Smooth muscle cell (in vitro differentiated cells): ENCODE results near the gene LPAR1. TPM values are rescaled to one million over a fixed set of nuclear protein-coding genes. Genes with fewer than 3 reads are reported as not detected.
"Not testable (repeated sequence)": the region's sequence is repeated elsewhere in the genome, so short reads cannot be mapped to it uniquely, and the experiment has no call there.

Source experiments
- DNase-seq: peaks from one replicate; lab custom pipeline; 2025; ENCODE audit not compliant: unreplicated experiment; lab: John Stamatoyannopoulos, UW
- H2AFZ ChIP-seq: fragments of 200-600 bp; sonication (generic); 2 replicates; pipeline ENCODE4 v1.6.0; 2016; ENCODE audit warnings: antibody characterized with exemption, low read depth, mild to moderate bottlenecking
- H3F3A ChIP-seq: fragments of 200-600 bp; sonication (generic); 2 replicates; pipeline ENCODE4 v1.6.0; 2017; ENCODE audit warnings: antibody characterized with exemption, low read depth
- H3K27ac ChIP-seq: fragments of 200-600 bp; sonication (generic); 2 replicates; pipeline ENCODE4 v1.5.1; 2016; ENCODE audit warnings: low read depth, mild to moderate bottlenecking
- H3K27me3 ChIP-seq: fragments of 200-600 bp; sonication (generic); 2 replicates; pipeline ENCODE4 v1.6.1; 2016; ENCODE audit warnings: low read depth, mild to moderate bottlenecking
- H3K36me3 ChIP-seq: fragments of 200-600 bp; sonication (generic); 2 replicates; pipeline ENCODE4 v1.5.1; 2016; ENCODE audit warnings: low read depth
- H3K4me1 ChIP-seq: fragments of 200-600 bp; sonication (generic); 2 replicates; pipeline ENCODE4 v1.5.1; 2016; ENCODE audit warnings: low read depth
- H3K4me2 ChIP-seq: fragments of 200-600 bp; sonication (generic); 2 replicates; pipeline ENCODE4 v1.6.0; 2016; ENCODE audit warnings: mild to moderate bottlenecking
- H3K4me3 ChIP-seq: fragments of 200-600 bp; sonication (generic); 2 replicates; pipeline ENCODE4 v1.5.1; 2016; ENCODE audit warnings: mild to moderate bottlenecking
- H3K79me2 ChIP-seq: fragments of 200-600 bp; sonication (generic); 2 replicates; pipeline ENCODE4 v1.6.0; 2016; ENCODE audit warnings: low read depth, mild to moderate bottlenecking
- H3K9ac ChIP-seq: fragments of 200-600 bp; sonication (generic); 2 replicates; pipeline ENCODE4 v1.6.0; 2016; ENCODE audit warnings: low read depth
- H3K9me3 ChIP-seq: fragments of 200-600 bp; sonication (generic); replicated peaks from 2 replicates; pipeline ENCODE4 v1.5.1; 2016; ENCODE audit warnings: low read depth
- H4K20me1 ChIP-seq: fragments of 200-600 bp; sonication (generic); 2 replicates; pipeline ENCODE4 v1.6.0; 2016; ENCODE audit warnings: low read depth
- CTCF ChIP-seq: fragments of 200-600 bp; sonication (generic); IDR thresholded peaks from 2 replicates; pipeline ENCODE4 v1.5.1; 2017; ENCODE audit warnings: borderline replicate concordance, mild to moderate bottlenecking, antibody characterized with exemption; ENCODE audit not compliant: insufficient read depth, poor library complexity, severe bottlenecking
- WGBS: methylation state at CpG from one replicate; pipeline ENCODE4 v1.1.7; 2016; ENCODE audit warnings: low lambda C conversion rate; 5-methylcytosine and 5-hydroxymethylcytosine counted together
- polyA plus RNA-seq: library from polyadenylated mRNA; unstranded; fragments of >200 nt; fragmentation: Nextera tagmentation; extraction: Ambion mirVana; gene quantifications from 2 replicates; pipeline ENCODE4 v1.2.1, GENCODE V29; 2016
- small RNA-seq: library from RNA; depleted of rRNA; stranded (forward); fragments of <200 nt; gene quantifications from one replicate; pipeline ENCODE3, GENCODE V24; 2014
- total RNA-seq: library from RNA; depleted of rRNA; stranded (reverse); fragments of >200 nt; gene quantifications from 2 replicates; pipeline ENCODE4 v1.2.3, GENCODE V29; 2014

Gene LPAR1
- total and polyA plus RNA-seq, 2 experiments from 2014 or later, result 20.5 to 21.3 TPM

DNA sequence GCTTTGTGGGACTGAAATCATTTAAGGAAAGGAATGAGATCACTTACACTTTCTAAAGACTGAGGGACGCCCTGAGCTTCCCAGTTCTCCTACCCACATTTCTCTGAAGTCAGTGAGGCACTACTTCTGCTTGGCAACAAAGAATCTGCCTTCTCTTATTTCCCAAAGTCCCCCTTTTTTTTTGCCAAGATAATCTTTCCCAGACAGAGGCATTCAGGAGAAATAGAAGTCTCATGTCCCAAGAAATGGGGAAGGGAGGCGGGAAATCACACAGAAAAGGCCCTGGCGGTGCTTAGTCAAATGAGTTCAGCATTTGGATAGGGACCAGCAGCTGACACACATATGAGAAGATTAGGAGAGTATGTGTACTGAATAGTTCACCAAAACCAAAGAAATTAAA, 210.0 kb downstream of the LPAR1 start:
- H4K20me1 ChIP-seq, result no peaks in the 10 kb centered on the region
- no peaks in the 10 kb centered on the region for H3K4me1 ChIP-seq
- H3K4me2 ChIP-seq, result no peak overlapping the region
- no peak for DNase-seq
- no peaks in the 10 kb centered on the region for H3K36me3 ChIP-seq
- no peaks in the 10 kb centered on the region for H3K9me3 ChIP-seq
- no peak overlapping the region for H2AFZ ChIP-seq
- TF ChIP-seq CTCF, result no peak
- H3K9ac ChIP-seq, result no peak overlapping the region
- H3K79me2 ChIP-seq, result no peaks in the 10 kb centered on the region
- WGBS, result 89% methylated on average over 3 of the region's 3 CpGs
- H3K27ac ChIP-seq, result no peak overlapping the region
- no peaks in the 10 kb centered on the region for H3F3A ChIP-seq
- H3K27me3 ChIP-seq, result no peaks in the 10 kb centered on the region
- no peak overlapping the region for H3K4me3 ChIP-seq

- H3K4me3 ChIP-seq, H3K79me2 ChIP-seq, H3K9ac ChIP-seq, H3K4me1 ChIP-seq, H4K20me1 ChIP-seq, DNase-seq, H3K9me3 ChIP-seq, H3K27me3 ChIP-seq, H2AFZ ChIP-seq, H3K36me3 ChIP-seq, H3K4me2 ChIP-seq, H3F3A ChIP-seq, H3K27ac ChIP-seq: not testable (repeated sequence)
- WGBS, result 55% methylated on average over 9 of the region's 9 CpGs
Measured at GRCh38 chr9:110826400-110826799, 211.9 kb downstream of the LPAR1 start.

GRCh38 chr9:110825950-110826349, 212.3 kb downstream of the LPAR1 start:
- H3K9me3 ChIP-seq, result no peaks in the 10 kb centered on the region
- H3F3A ChIP-seq, result no peaks in the 10 kb centered on the region
- H3K9ac ChIP-seq, result no peak overlapping the region
- no peaks in the 10 kb centered on the region for H4K20me1 ChIP-seq
- no peaks in the 10 kb centered on the region for H3K36me3 ChIP-seq
- no peak overlapping the region for H3K27ac ChIP-seq
- H3K79me2 ChIP-seq, result no peaks in the 10 kb centered on the region
- H3K4me2 ChIP-seq, result no peak overlapping the region
- H3K4me3 ChIP-seq, result no peak overlapping the region
- WGBS, result 72% methylated on average over 2 of the region's 2 CpGs
- H3K27me3 ChIP-seq, result no peaks in the 10 kb centered on the region
- no peak for TF ChIP-seq CTCF
- DNase-seq, result no peak
- H3K4me1 ChIP-seq, result no peaks in the 10 kb centered on the region
- no peak overlapping the region for H2AFZ ChIP-seq

DNA sequence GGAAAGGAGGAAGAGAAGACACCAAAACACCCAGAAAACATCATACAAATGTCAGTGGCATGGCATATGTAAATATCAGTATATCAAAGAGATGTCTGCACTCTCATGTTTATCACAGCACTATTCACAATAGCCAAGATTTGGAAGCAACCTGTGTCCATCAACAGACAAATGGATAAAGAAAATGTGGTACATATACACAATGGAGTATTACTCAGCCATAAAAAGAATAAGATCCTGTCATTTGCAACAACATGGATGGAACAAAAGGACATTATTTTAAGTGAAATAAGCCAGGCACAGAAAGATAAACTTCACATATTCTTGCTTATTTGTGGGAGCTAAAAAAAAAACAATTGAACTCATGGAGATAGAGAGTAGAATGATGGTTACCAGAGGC, 213.1 kb downstream of the LPAR1 start:
- not testable (repeated sequence) for H3K79me2 ChIP-seq, H3K4me1 ChIP-seq, H3K36me3 ChIP-seq, H3F3A ChIP-seq, H3K4me3 ChIP-seq, H2AFZ ChIP-seq, H3K9me3 ChIP-seq, H3K9ac ChIP-seq, H3K27ac ChIP-seq, H3K27me3 ChIP-seq, DNase-seq, H4K20me1 ChIP-seq, H3K4me2 ChIP-seq

Small RNA genes within 50 kb of the gene (small RNA-seq; reads per million reads assigned to genes)
- gene RF00019 (not detected), gene RNU6-432P (not detected)
